Epithelial cell of esophagus (primary cell): Measurements from ENCODE around the gene ANXA6.
A peak's percentile ranks its signal among the peaks of the same experiment; 100 is the strongest.

ENCODE experiments used
- DNase-seq: peaks from one replicate; pipeline ENCODE4 v3.0.0; 2010; ENCODE audit warnings: low read depth
- H3K4me3 ChIP-seq: 2 replicates; pipeline ENCODE4 v1.5.1; 2011; ENCODE audit warnings: mild to moderate bottlenecking, low read length, control low read depth
- TF ChIP-seq, protein P1 (sequence below): IDR thresholded peaks from 2 replicates; pipeline ENCODE4 v1.5.1; 2011; ENCODE audit warnings: low read depth, mild to moderate bottlenecking, low read length, control low read depth, inconsistent platforms; ENCODE audit not compliant: insufficient read depth; ENCODE audit errors: missing control alignments

Gene ANXA6

DNA sequence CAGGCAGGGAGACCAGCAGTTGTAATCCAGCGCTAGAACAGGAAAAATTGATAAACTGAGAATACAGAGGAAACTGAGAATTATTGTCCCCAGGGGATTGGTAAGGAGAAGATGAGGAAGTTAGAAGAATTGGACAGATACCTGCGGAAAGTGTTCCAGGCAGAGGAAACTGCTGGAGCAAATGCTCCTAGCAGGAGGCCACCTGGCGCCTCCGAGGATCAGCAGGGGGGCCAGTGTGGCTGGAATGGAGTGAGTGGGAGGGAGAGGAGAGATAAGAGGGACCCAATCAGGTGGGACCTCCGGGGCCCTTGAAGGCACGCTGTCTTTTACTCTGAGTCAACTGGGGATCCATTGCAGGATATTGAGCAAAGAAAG lies 695 bp upstream of the ANXA6 start:
- TF ChIP-seq, protein P1, sequence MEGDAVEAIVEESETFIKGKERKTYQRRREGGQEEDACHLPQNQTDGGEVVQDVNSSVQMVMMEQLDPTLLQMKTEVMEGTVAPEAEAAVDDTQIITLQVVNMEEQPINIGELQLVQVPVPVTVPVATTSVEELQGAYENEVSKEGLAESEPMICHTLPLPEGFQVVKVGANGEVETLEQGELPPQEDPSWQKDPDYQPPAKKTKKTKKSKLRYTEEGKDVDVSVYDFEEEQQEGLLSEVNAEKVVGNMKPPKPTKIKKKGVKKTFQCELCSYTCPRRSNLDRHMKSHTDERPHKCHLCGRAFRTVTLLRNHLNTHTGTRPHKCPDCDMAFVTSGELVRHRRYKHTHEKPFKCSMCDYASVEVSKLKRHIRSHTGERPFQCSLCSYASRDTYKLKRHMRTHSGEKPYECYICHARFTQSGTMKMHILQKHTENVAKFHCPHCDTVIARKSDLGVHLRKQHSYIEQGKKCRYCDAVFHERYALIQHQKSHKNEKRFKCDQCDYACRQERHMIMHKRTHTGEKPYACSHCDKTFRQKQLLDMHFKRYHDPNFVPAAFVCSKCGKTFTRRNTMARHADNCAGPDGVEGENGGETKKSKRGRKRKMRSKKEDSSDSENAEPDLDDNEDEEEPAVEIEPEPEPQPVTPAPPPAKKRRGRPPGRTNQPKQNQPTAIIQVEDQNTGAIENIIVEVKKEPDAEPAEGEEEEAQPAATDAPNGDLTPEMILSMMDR: no peak
- peak overlapping the region; percentile 40 for H3K4me3 ChIP-seq
- DNase-seq: no peak

DNA sequence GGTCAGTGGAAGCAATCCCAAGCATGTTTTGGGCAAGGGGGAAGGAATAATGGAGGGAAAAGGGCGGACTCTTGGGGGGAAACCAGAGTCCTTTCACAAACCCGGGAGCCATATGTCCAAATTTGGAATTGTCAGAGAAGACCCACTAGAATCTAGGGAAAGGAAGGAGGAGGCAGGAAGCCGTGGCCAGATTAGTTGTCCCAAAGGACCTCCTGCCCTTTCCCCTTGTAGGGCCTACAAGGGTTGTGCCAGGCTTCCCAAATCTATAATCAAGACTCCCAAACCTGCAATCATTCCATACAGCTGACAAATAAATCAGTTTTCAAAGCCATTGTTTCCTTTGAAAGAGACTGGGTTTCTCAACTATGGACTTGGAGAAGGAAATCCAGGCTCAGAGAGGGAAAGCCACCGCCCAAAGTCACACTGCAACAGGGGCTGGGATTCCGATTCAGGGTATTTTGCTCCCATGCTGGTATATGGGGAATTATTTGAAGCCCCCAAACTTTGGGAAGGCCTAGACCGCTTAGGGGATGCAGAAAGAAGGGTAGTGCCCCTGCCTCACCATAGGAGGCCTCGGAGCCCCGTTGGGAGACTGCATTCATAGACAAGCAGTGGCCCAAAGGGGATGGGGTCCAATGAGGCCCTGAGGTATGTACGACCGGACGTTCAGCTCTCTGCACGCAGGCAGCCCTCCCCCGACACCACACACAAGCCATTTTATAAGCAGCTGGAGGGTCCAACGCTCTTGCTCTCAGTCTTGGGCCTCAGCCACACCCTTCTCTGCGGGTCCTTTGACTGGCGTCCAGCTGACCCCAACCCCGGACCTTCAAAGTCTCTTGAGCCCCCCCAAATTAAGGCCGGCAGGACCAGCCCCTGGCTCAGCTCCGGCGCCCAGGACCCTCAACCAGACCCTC lies 815 bp downstream of the ANXA6 start:
- H3K4me3 ChIP-seq: peak overlapping the region; percentile 40
- no peak for DNase-seq
- TF ChIP-seq, protein P1: no peak

DNA sequence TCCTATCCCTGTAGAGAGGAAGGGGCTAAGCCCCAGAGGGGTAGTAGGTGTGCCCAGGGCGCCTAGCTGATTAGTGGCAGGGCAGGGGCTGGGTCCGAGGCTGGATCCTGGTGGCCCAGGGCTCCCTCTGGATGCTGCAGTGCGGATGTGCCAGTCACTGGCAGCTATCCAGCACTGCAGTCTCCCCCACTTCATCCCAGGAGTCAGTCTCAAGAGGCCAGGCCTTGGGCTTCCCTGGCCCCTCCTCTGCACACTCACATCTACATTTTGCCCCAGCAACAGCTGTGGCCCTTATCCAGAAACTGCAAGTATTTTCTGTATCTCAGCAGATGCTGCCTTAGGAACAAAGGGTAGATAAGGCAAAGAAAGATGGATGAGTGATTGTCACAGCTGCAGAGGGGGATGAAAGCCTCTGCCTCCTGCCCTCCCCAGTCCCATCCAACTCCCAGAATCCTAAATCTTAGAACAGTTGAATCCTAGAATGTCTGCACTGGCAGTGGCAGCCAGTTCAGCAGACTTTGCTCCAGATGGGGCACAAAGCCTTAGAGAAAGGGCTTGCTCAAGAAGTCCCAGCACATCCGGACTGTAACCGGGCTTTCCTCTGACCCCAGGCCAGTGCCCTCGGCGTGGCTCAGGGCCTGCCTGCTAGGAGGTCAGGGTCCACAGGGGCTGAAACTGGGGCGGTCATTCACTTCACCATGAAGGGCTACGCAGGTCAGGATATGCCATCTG lies 1.6 kb downstream of the ANXA6 start:
- TF ChIP-seq, protein P1: no peak
- H3K4me3 ChIP-seq: no peak overlapping the region
- no peak for DNase-seq

DNA sequence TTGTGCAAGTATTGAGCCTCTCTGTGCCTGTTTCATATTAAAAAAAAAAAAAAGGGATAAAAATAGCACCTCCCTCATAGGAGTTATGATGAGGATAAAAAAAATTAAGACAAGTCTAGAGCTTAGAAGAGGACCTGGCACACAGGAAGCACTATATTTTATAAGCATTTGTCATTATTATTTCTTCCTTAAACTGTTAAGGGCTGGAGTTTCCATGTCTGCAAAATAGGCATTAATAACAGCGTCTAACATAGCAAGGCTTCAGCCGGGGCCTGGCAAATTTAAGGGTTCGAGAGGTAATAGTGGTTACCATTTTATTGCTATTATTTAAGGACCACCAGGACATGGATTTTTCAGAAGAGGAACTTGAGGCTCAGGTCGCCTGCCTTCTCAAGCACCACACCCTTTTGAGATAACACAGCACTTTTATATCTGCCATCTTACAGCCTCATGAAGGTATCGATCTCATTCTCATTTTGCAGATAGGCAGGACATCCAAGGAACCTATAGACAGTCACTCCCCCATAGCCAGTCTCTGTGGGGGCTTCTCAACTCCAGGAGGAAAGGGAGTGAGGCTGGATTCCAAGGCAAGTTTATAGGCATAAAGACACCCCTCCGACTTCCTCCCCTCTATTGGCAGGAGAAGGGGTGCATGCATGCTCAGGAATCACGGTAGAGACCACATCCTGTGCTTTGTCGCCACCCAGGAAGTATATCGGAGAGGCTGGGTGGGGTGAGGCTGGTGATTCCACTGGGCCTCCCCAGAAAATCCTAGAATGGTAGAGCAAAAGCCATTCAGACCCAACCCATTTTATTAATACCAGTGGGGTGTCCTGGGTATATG lies 2.4 kb downstream of the ANXA6 start:
- DNase-seq: no peak
- TF ChIP-seq, protein P1: no peak
- H3K4me3 ChIP-seq: no peak overlapping the region

DNA sequence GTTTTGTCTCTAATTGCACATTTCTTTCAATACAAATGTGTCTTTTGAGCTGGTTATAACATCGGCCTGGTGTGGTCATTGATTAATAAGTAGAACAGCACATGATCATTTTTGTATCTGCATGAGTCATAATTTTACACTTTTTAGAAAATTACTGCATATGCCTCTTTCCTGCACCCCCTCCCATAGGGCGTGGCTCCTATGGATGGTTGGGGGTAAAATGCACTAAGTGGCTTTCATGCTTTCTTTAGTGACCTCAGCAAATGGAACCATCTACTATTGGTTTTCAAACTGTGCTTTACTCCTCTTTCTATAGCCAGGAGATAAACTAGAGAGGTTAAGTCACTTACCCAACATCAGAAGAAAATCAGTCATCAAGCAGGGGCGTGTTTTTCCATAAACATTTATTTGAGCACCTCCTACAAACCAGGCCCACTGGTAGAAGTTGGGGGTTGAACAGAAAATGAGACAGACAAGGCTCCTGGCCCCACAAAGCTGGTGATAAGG lies 3.8 kb downstream of the ANXA6 start:
- TF ChIP-seq, protein P1: no peak
- DNase-seq: no peak
- no peak overlapping the region for H3K4me3 ChIP-seq

DNA sequence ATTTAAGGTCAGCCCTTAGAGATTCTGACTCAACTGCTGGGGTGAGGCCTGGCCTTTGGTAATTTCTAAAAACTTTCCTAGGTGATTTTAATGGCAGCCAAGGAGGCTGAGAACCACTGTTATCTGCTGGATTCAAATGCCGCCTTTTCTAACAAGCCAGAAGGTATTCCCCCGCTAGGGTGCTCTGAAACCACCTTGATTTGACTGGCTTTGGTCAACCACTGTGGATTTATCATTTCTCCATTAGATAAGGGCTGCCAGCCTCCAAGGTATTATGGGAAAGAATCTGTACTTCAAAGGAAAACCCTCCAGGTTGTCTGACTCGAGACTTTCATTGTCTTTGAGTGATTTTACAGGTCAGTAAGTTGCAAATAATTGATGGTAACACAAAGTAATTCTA lies 4.3 kb downstream of the ANXA6 start:
- H3K4me3 ChIP-seq: no peak overlapping the region
- DNase-seq: no peak
- TF ChIP-seq, protein P1: no peak
